Measurements from ENCODE around the gene ITGAD. TPM values are rescaled to one million over a fixed set of nuclear protein-coding genes. Genes with fewer than 3 reads are reported as not detected.

Gene ITGAD
- total RNA-seq, 4 donors from 2014 or later = 0.27 TPM; not detected in 3

GRCh38 chr16:31451201-31451600 lies 58.1 kb downstream of the ITGAD start:
- H3K4me3 ChIP-seq = no peak overlapping the region
- no peak for TF ChIP-seq CTCF (IDR thresholded peaks at IDR 0.05)
- no peak for TF ChIP-seq EP300 (IDR thresholded peaks at IDR 0.05)
- no peak for TF ChIP-seq POLR2A (IDR thresholded peaks at IDR 0.05)
- no peak for TF ChIP-seq POLR2AphosphoS5 (IDR thresholded peaks at IDR 0.05)
- 75 to 89% methylated on average over 3 of the region's 5 CpGs for WGBS, 2 donors (ENCODE audit: low coverage in 1 of 2)
- H3K27ac ChIP-seq = peak overlapping the region in 3 of 4 donors; percentile 29 to 69 (median 58)
- ATAC-seq = no peak
- no peaks in the 10 kb centered on the region for H3K9me3 ChIP-seq
- no peaks in the 10 kb centered on the region for H3K36me3 ChIP-seq
- H3K4me1 ChIP-seq = peaks cover 0 to 53% (median 39%) of the 10 kb centered on the region in 3 donors
- no peaks in the 10 kb centered on the region for H3K27me3 ChIP-seq

GRCh38 chr16:31451681-31452351 lies 58.7 kb downstream of the ITGAD start:
- ATAC-seq = peak; percentile 76
- Histone ChIP-seq H3K4me1 (peaks cover 0 to 59% (median 44%) of the 10 kb centered on the region in 3 donors), H3K27me3 (no peaks in the 10 kb centered on the region), H3K36me3 (peaks cover 0 to 2% of the 10 kb centered on the region in 2 donors), H3K4me3 (no peak overlapping the region), H3K27ac (peak overlapping the region in 3 of 4 donors; percentile 29 to 69 (median 58)), H3K9me3 (no peaks in the 10 kb centered on the region)
- TF ChIP-seq EP300 (IDR thresholded peaks at IDR 0.05) (no peak), CTCF (IDR thresholded peaks at IDR 0.05) (peak in 3 of 4 experiments; percentile 47 to 69 (median 54))
- 39 to 58% methylated on average over 7 to 11 of the region's 11 CpGs for WGBS, 2 donors (ENCODE audit: low coverage in 1 of 2)

GRCh38 chr16:31452631-31453106 lies 59.5 kb downstream of the ITGAD start:
- TF ChIP-seq POLR2AphosphoS5 (IDR thresholded peaks at IDR 0.05) (peak; percentile 36), POLR2A (IDR thresholded peaks at IDR 0.05) (no peak)
- ATAC-seq = peak; percentile 45
- H3K4me1 ChIP-seq = peaks cover 0 to 68% (median 53%) of the 10 kb centered on the region in 3 donors
- H3K4me3 ChIP-seq = no peak overlapping the region
- H3K27ac ChIP-seq = peak overlapping the region; percentile 11 to 69 (median 54)
- peaks cover 0 to 6% of the 10 kb centered on the region in 2 donors for H3K36me3 ChIP-seq
- no peaks in the 10 kb centered on the region for H3K27me3 ChIP-seq
- WGBS, 2 donors (ENCODE audit: low coverage in 1 of 2) = 55% methylated on average over 3 of the region's 3 CpGs; no CpG with 5 or more reads in 1 of the 2 donors
- H3K9me3 ChIP-seq = no peaks in the 10 kb centered on the region

GRCh38 chr16:31453255-31454204 lies 60.4 kb downstream of the ITGAD start:
- TF ChIP-seq EP300 (IDR thresholded peaks at IDR 0.05) = no peak
- no peak for TF ChIP-seq POLR2AphosphoS5 (IDR thresholded peaks at IDR 0.05)
- TF ChIP-seq POLR2A (IDR thresholded peaks at IDR 0.05) = no peak
- no peak for TF ChIP-seq CTCF (IDR thresholded peaks at IDR 0.05)
- peak; percentile 32 for ATAC-seq
- Histone ChIP-seq H3K36me3 (peaks cover 0 to 6% of the 10 kb centered on the region in 2 donors), H3K4me1 (peaks cover 0 to 76% (median 59%) of the 10 kb centered on the region in 3 donors), H3K9me3 (no peaks in the 10 kb centered on the region), H3K27me3 (no peaks in the 10 kb centered on the region), H3K4me3 (no peak overlapping the region), H3K27ac (peak overlapping the region in 3 of 4 donors; percentile 51 to 69 (median 58))
- 30 to 31% methylated on average over 9 to 10 of the region's 20 CpGs for WGBS, 2 donors (ENCODE audit: low coverage in 1 of 2)

Measured in gastroesophageal sphincter (tissue), 4 donors.